ENCODE data around the gene NIP7. TPM values are rescaled to one million over a fixed set of nuclear protein-coding genes. Genes with fewer than 3 reads are reported as not detected.
"Not testable (repeated sequence)": the region's sequence is repeated elsewhere in the genome, so short reads cannot be mapped to it uniquely, and the experiment has no call there.

NIP7 gene
- total RNA-seq, 1 experiment from 2014 or later = 25.4 TPM

DNA sequence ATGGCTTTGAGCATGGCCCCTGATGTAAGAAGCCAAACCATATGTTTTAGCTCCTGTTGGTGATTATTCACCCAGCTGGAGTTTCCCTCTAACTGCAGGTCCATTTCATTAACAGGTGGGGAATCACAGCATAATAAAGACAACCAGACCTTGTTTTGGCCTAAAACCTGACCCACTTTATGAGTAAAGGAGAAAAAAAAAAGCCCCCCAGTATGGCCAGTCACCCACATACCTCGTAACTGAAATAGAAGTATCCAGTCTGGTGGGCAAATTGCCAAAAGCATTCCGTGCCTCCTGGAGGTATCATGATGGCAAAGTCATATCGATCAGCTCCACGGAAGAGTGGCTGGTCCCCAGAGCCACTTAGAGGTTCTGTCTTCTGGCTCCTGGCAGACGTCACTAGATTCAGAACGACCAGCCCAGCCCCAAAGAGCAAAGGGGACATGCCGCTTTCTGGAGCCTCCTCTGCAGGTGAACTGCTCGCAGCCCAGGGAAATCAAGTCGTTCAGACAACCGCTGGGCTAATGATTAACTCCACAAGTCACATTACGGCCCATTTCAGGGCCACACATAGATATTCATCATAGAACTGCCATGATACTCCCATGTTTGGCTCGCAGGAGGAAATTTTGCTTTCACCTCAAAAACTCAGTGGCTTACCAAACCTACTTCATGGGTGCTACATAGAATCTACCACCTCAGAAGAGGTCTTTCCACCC is 11.9 kb downstream of the NIP7 start, which contains the start of gene TMED6:
Gene TMED6, minus strand, starts transcription at position 478 of the 719 bp plus-strand sequence. Its CDS starts 33 bp downstream, at position 445.
- Histone ChIP-seq H4K20me1 (ENCODE audit: low read length) (no peaks in the 10 kb centered on the region), H3K9ac (ENCODE audit: low read length) (no peak within 1 kb of the TSS), H3F3A (ENCODE audit: low read length, unreplicated experiment) (no peaks in the 10 kb centered on the region), H2AFZ (ENCODE audit: low read length) (no peak within 1 kb of the TSS), H3K9me2 (replicated peaks; ENCODE audit: low read length) (no peaks in the 10 kb centered on the region), H3K4me3 (ENCODE audit: low read length) (no peak within 1 kb of the TSS), H3K79me2 (ENCODE audit: low read length) (no peaks in the 10 kb centered on the region), H3K4me2 (ENCODE audit: low read length) (no peak within 1 kb of the TSS), H3K9me3 (ENCODE audit: low read length) (no peaks in the 10 kb centered on the region), H3K36me3 (ENCODE audit: low read depth, low read length) (no peaks in the 10 kb centered on the region; the same call in 1 of the 2 replicates), H3K4me1 (ENCODE audit: insufficient read depth, low read length) (no peaks in the 10 kb centered on the region; the same call in 1 of the 2 replicates), H3K27me3 (ENCODE audit: low read length) (no peaks in the 10 kb centered on the region), H3K27ac (ENCODE audit: low read length) (no peak within 1 kb of the TSS)
- ATAC-seq = no peak
- ChIA-PET POLR2A (ENCODE audit: unreplicated experiment) (interaction anchor here (0.7 kb wide), 1 partner anchor 421 kb away, joined by 8 read pairs; no protein-coding TSS in a partner anchor), CTCF (interaction anchor here (0.6 kb wide), 1 partner anchor 150 kb away, joined by 3 read pairs; no protein-coding TSS in a partner anchor)
- TF ChIP-seq, protein P1, sequence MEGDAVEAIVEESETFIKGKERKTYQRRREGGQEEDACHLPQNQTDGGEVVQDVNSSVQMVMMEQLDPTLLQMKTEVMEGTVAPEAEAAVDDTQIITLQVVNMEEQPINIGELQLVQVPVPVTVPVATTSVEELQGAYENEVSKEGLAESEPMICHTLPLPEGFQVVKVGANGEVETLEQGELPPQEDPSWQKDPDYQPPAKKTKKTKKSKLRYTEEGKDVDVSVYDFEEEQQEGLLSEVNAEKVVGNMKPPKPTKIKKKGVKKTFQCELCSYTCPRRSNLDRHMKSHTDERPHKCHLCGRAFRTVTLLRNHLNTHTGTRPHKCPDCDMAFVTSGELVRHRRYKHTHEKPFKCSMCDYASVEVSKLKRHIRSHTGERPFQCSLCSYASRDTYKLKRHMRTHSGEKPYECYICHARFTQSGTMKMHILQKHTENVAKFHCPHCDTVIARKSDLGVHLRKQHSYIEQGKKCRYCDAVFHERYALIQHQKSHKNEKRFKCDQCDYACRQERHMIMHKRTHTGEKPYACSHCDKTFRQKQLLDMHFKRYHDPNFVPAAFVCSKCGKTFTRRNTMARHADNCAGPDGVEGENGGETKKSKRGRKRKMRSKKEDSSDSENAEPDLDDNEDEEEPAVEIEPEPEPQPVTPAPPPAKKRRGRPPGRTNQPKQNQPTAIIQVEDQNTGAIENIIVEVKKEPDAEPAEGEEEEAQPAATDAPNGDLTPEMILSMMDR (conservative IDR thresholded peaks at IDR 0.05; ENCODE audit: low read depth, low read length) = no peak
- no peak for TF ChIP-seq EZH2phosphoT487 (IDR thresholded peaks at IDR 0.05; ENCODE audit: borderline replicate concordance, low read length)
- no peak for TF ChIP-seq EZH2 (IDR thresholded peaks at IDR 0.05; ENCODE audit: low read length, unreplicated experiment)
- DNase-seq = no peak
- BruUV-seq (replicated peaks) = no TSS peak
- intact Hi-C loops (cut with micrococcal nuclease) = no loop called here

DNA sequence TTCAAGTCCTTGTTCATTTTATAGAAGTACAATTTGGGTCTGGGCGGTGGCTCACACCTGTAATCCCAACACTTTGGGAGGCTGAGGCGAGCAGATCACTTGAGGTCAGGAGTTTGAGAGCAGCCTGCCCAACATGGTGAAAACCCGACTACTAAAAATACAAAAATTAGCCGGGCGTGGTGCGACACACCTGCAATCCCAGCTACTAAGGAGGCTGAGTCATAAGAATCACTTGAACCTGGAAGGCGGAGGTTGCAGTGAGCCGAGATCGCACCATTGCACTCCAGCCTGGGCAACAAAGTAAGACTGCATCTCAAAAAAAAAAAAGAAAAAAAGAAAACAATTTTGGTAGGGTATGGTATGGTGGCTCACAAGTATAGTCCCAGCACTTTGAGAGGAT is 20.5 kb downstream of the NIP7 start:
- H3K27ac ChIP-seq (ENCODE audit: low read length); POLR2A ChIA-PET (ENCODE audit: unreplicated experiment): not testable (repeated sequence)

DNA sequence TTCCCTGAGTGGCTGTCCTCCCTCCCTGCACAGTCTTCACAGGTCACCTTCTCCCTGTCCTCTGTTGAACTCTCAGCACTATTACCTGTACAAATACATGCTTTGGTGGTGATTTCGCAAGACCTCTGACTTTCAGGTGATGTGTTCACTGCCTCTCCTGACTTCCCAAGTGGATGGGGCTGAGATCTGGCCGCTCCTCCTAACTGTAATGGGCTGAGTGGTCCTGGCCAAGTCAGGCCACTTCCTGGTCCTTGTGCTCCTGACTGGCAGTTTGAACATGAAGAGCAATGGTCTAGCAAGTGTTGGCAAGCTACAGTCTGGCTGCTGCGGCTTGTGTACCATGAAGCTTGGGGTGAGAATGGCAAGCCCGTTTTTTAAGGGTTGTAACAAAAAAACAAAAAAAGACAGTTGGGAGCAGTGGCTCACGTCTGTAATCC is 23.7 kb downstream of the NIP7 start:
- Histone ChIP-seq H4K20me1 (ENCODE audit: low read length) (no peaks in the 10 kb centered on the region), H3K27ac (ENCODE audit: low read length) (no peak overlapping the region), H3K79me2 (ENCODE audit: low read length) (no peaks in the 10 kb centered on the region), H3K27me3 (ENCODE audit: low read length) (no peaks in the 10 kb centered on the region), H3K9ac (ENCODE audit: low read length) (no peak overlapping the region), H3K4me3 (ENCODE audit: low read length) (no peak overlapping the region), H3K4me2 (ENCODE audit: low read length) (no peak overlapping the region), H3K4me1 (ENCODE audit: insufficient read depth, low read length) (no peaks in the 10 kb centered on the region), H2AFZ (ENCODE audit: low read length) (no peak overlapping the region), H3K9me2 (replicated peaks; ENCODE audit: low read length) (no peaks in the 10 kb centered on the region), H3F3A (ENCODE audit: low read length, unreplicated experiment) (no peaks in the 10 kb centered on the region), H3K9me3 (ENCODE audit: low read length) (no peaks in the 10 kb centered on the region), H3K36me3 (ENCODE audit: low read depth, low read length) (peaks cover 15% of the 10 kb centered on the region)
- no peak for ATAC-seq
- no peak for DNase-seq
- POLR2A ChIA-PET (ENCODE audit: unreplicated experiment) = no interaction called here
- CTCF ChIA-PET = no interaction called here
- intact Hi-C loops (cut with micrococcal nuclease) = no loop called here
- BruUV-seq (replicated peaks) = no TSS peak
- TF ChIP-seq EZH2phosphoT487 (IDR thresholded peaks at IDR 0.05; ENCODE audit: borderline replicate concordance, low read length) (no peak), EZH2 (IDR thresholded peaks at IDR 0.05; ENCODE audit: low read length, unreplicated experiment) (no peak)
- TF ChIP-seq, protein P1 (conservative IDR thresholded peaks at IDR 0.05; ENCODE audit: low read depth, low read length) = no peak

More for the DNA sequence above, 20.5 kb downstream of the NIP7 start:
- H2AFZ ChIP-seq (ENCODE audit: low read length); BruUV-seq (replicated peaks); H3K9ac ChIP-seq (ENCODE audit: low read length); H3K9me3 ChIP-seq (ENCODE audit: low read length); DNase-seq; H3K4me2 ChIP-seq (ENCODE audit: low read length); H3K36me3 ChIP-seq (ENCODE audit: low read depth, low read length); H3K79me2 ChIP-seq (ENCODE audit: low read length); H3K9me2 ChIP-seq (replicated peaks; ENCODE audit: low read length); H3K27me3 ChIP-seq (ENCODE audit: low read length); CTCF ChIA-PET; H3F3A ChIP-seq (ENCODE audit: low read length, unreplicated experiment); intact Hi-C loops (cut with micrococcal nuclease); H3K4me1 ChIP-seq (ENCODE audit: insufficient read depth, low read length); ATAC-seq; H4K20me1 ChIP-seq (ENCODE audit: low read length); H3K4me3 ChIP-seq (ENCODE audit: low read length): not testable (repeated sequence)
